NCI-H1417 (cell line): ENCODE measurements around the gene SHB.
"Not testable (repeated sequence)": the region's sequence is repeated elsewhere in the genome, so short reads cannot be mapped to it uniquely, and the experiment has no call there.

Experiments
- DNase-seq, 3 experiments: peaks; one replicate each; lab custom pipeline; 2025; lab: John Stamatoyannopoulos, UW

Gene SHB

DNA sequence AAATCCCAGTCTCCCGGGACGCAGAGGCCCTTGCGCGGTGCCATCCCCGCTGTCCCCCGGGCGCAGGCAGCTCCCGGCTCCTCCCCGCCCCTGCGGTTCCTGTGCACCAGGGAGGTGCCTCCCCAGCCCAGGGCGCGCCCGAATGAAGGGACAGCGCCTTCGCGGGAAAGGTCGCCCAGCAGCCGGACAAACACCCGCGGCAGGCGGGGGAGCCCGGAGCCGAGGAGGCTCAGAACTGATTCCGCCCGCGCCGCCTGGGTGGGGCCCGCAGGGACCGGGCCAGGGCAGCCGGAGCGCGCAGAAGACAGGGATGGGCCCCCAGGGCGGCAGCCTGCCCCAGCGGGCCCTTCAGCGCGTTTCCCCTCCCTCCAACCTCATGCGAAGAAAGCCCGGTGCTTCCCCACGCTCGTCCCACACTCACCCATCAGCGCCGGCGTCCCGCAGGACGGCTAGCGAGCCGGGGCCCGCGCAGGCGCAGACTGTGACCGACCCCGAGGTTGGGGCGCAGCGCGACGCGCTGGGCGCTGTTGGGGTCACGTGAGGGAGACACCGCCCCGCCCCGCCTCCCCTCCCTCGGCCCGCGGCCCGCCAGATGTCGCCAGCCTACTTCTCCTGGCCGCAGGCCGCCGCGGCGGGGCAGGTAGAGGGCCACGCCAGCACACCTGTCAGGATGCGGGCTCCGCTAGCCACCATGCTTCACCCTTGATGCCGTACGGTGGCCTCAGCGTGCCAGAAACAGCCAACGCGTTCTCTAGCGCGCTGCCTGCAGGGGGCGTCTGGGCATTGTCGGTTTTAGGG, 165.2 kb downstream of the SHB start, which contains the start of gene SLC25A51:
TSS of gene SLC25A51 (minus strand) at position 481 of the 798 bp plus-strand sequence. CDS start 15,577 bp downstream, outside the sequence.
- peak; percentile 90 to 93 (median 91) for DNase-seq

DNA sequence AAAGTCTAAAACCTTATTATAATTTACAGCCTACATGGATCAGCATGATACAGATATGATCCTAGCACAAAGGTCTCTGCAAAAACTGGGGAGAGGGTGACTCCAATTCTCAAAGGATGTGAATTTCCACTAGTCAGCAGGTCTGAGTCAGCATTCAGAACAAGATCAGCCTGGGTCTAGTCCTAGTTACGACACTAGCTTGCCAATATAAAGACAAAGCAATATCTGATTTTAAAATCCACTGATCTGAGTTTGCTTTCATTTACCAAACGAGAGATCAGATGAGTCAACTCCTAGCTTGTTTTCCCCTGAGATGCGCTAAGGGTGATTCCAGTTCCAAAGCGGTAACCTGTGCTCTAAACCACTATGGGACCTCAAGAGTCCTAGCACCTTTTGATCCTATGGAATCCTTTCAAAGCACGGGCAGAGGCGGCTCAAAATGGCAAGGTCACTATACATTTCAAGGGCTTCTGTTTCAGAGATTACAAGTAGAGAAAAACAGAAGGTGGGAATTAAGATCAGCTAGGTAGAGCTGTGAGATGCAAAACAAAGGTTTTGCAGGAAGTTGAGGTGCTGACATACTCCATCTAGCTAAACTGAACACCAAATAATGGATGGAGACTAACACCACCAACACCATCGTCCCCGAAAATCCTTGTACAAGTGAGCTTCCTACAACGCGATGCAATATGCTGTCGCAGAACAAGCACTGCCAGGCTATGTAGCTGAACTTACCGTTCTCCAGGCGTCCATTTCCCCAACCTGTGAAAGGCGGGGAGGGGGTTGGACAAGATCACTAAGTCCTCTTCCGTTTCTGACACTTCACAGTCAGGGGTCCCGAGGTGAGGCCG, 166.0 kb downstream of the SHB start:
- peak in 2 of 3 experiments; percentile 57 to 62 for DNase-seq

DNA sequence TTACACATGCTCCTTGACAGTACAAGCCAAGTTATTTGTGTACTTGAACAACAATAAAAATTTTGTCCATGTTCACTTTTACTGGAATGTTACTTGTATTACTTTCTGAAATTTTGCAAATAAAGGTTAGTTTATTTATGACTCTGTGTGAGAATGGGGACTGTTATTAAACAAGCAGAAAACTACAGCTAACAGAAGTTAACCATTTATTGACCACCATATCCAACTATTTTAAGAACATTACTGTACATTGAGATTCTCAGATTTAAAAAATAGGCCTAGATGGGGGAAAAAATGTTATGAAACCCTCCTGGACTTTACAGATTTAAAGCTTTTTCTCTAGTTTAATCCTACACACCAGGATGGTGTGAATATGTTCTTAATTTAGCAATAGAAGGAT, 166.9 kb downstream of the SHB start:
- no peak for DNase-seq

DNA sequence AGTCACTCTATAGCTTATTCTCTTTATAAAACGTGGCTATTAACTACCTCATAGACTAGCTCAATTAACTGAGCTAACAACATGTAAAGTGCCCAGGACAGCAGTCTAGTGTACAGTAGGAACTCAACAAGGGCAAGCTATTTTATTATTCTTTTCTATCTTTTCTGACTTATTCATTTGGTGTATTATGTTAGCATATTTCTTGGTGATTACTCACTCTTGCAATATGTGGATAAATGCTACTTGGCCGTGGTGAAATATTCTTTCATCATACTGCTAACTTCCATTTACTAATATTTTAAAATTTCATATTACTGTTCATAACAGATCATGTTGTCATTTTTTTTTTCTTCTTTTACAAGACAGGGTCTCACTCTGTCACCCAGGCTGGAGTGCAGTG, 170.0 kb downstream of the SHB start:
- no peak for DNase-seq

DNA sequence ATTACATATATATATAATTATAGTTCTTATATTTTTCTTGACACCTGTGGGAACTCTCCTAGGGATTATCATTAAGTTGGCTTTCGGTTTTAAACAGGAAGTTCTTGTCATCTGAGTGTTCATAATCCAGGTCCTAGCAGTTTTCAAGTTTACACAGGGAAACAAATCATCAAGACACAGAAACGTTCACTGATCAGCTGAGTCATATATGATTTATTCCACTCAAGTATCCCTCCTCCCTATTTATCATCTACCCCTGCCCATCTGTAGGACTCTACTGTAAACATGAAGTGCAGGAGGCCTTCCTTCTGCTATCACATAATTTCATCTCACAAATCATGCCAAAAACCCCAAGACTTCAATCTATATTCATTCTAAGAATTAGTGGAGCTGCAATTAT, 171.4 kb downstream of the SHB start:
- no peak for DNase-seq

DNA sequence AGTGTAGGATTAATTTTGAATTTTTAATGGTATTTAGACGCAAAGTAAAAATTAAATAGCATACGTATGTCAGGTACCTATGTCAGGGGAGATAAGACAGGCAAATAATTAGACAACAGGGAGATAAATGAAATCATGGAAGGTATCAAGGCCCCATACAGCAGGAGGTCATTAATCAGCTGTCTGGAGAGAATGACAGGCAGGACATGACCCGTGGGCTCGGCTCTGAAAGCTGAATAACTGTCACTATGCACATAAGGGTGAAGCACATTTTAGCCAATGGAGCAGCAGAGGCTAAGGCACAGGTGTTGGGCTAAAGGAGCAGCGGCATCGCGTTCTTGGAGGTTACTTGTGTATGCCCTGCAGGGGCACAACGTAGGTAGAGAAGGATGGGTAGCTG, 177.0 kb downstream of the SHB start:
- peak in 1 of 3 experiments; percentile 4 for DNase-seq

DNA sequence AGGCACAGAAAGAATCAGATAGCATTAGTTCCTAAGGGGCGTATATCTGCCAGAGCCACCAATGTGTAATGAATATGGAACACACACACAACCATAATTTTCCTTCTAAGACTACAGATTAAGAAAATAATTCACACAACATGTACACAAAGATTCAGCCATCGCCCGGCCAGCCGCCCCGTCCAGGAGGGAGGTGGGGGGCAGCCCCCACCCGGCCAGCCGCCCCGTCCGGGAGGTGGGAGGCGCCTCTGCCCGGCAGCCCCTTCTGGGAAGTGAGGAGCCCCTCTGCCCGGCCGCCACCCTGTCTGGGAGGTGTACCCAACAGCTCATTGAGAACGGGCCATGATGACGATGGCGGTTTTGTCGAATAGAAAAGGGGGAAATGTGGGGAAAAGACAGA, 178.0 kb downstream of the SHB start:
- not testable (repeated sequence) for DNase-seq

DNA sequence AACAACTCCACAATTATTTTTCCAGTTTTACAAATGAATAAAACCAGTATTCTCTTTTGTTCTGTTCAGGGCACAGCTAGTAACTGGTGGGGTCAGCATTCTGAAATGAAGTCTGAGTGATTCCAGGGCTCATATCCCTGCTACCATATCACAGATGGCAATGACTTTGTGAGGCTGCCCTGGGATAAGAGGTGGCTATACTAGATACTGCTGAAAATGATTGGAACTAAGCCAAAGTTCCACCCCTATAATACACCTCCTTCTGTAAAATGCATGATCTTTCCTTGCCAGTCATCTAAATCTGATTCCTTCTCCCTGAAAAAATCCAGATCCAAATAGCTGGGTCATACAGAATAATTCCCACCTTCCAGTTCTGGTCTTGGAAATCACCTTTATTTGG, 179.5 kb downstream of the SHB start:
- no peak for DNase-seq

DNA sequence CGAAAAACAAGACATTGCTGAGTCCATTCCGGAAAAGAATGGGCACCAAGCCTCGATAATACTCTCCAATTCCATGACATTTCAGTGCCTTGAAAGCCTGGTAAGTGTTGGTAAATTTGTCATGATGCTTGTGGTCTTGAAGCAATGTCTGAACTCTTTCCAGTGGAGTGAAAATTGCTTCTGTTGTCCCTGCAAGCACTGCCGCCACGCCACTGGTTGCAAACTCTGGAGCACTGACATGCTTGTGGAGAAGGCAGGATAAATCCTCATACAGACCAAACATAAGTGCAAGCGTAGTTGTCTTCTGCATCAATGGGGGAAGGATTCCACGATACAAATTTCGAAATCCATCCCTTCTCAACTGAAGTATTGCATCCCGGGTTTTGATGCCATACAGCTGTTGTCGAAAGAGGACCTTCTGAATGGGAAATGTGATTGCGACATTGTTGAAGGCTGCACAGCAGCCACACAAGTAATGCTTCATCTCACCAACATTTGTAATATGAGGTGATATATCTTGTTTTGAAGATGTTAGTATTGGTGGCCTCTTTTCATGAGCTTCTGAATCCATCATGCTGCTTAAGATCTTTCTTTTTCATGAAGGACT, 180.9 kb downstream of the SHB start:
- not testable (repeated sequence) for DNase-seq

DNA sequence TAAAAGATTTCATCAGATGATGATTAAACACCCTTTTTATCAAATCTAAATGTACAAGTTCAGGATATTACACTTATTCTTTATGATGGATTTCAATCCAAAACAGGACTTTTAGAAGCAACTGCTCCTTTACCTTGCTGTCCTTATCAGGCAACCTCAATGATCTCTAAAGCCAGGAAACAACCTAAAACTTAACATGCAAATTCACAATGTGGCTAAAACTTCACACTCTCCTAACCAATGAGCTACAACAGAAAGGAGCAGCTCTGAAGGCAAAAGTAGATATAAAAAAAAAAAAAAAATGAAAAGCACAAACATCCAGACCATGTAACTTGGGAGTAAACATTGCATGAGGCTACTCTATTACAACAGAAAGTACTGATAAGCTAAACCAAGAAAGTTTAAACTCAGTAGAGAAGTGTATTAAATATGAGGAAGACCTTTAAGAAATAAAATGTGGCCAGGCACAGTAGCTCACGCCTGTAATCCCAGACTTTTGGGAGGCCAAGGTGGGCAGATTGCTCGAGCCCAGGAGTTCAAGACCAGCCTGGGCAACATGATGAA, 188.0 kb downstream of the SHB start:
- no peak for DNase-seq

DNA sequence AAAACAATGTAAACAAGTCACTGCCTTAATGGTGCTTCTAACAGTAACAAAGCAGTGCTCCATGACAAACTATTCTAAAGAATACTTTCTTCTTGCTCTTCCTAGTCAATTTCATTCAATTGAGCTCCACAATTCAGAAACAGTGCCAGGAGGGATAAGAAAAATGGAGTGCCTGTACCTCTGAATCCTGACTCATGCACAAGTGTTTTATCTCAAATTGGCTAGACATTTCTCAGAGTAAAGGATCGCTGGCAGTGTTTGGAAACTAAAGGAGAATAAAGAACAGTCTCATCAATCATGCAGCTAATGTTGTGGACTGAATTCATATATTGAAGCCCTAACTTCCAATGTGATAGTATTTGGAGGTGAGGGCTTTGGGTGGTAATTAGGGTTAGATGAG, 192.7 kb downstream of the SHB start:
- no peak for DNase-seq

DNA sequence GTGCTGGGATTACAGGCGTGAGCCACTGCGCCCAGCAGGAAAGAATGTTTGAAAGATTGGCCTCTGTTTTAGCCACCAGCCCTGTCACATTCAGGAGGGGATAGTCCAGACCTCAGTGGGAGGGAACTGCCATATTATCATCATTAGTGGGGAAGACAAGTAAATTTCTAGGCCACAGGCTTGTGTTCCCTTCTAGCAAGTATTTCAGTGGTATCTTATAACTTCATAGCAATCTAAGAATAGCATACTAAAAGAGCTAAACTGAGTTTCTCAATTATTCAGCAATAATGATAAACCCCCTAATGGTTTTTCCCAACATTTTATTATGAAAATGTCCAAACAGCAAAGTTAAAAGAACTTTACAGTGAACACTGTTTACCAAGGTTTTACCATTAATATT, 195.1 kb downstream of the SHB start:
- no peak for DNase-seq

DNA sequence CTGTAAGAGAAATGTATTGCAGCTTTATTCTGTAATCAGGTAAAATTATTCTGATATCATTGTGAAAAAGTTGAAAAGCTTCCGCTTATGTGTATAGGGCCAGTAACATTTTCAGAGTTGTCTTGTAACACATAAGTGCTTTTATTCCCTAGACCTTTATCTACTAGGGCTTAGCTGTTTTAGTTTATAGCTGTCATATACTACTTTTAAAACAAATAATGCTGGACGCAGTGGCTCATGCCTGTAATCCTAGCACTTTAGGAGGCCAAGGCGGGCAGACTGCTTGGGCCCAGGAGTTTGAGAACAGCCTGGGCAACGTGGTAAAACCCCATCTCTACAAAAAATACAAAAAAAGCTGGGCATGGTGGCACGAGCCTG, 198.2 kb downstream of the SHB start:
- DNase-seq = no peak

DNA sequence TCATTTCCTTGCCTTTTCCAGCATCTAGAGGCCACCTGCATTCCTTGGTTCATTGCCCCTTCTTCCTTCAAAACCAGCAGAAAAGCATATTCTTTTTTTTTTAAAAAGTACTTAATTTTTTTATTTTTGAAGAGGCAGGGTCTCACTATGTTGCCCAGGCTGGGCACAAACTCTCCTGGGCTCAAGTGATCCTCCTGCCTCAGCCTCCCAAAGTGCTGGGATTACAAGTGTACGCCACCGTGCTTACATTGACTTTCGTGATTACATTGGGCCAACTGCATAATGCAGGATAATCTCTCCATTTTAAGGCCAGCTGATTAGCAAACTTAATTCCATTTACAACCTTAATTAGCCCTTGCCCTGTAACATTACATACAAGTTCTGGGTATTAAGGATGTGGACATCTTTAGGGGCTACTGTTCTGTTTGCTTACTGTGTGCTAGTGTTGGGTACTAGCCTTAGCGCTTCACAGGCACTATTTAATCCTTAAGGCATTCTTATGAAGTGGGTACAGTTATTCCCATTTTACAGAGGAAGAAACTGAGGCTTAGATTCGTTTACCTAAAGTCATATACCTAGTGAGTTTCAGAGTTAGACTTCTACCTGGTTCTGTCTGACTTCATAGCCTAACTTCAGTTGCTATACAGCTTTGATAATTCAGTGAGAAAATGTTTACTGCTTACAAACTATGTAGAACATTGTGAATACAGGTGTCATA, 198.8 kb downstream of the SHB start:
- no peak for DNase-seq
